Endodermal cell (in vitro differentiated cells): ENCODE measurements around the gene PCYT1A. TPM values are rescaled to one million over a fixed set of nuclear protein-coding genes. Genes with fewer than 3 reads are reported as not detected.
A peak's percentile ranks its signal among the peaks of the same experiment; 100 is the strongest.

ENCODE experiments used
- DNase-seq: peaks from one replicate; pipeline ENCODE4 v3.0.0-alpha.2; 2017
- H3K27ac ChIP-seq: 2 replicates; pipeline ENCODE4 v1.5.1; 2013; ENCODE audit warnings: mild to moderate bottlenecking, low read depth, low read length, moderate library complexity
- H3K27me3 ChIP-seq: 2 replicates; pipeline ENCODE4 v1.6.1; 2013; ENCODE audit warnings: mild to moderate bottlenecking, low read length, moderate library complexity; ENCODE audit not compliant: insufficient read depth, control insufficient read depth, poor library complexity, severe bottlenecking
- H3K36me3 ChIP-seq: 2 replicates; pipeline ENCODE4 v1.7.0; 2013; ENCODE audit warnings: mild to moderate bottlenecking, low read length, moderate library complexity; ENCODE audit not compliant: control insufficient read depth, insufficient read depth
- H3K4me1 ChIP-seq: one replicate; pipeline ENCODE4 v1.7.0; 2013; ENCODE audit warnings: low read length; ENCODE audit not compliant: control insufficient read depth, insufficient read depth
- H3K4me3 ChIP-seq: 2 replicates; pipeline ENCODE4 v1.5.1; 2013; ENCODE audit warnings: mild to moderate bottlenecking, low read length, moderate library complexity
- H3K9ac ChIP-seq: 2 replicates; pipeline ENCODE4 v1.6.1; 2013; ENCODE audit warnings: mild to moderate bottlenecking, low read length, moderate library complexity; ENCODE audit not compliant: poor library complexity, severe bottlenecking; ENCODE audit errors: extremely low read depth
- H3K9me3 ChIP-seq: 2 replicates; pipeline ENCODE4 v1.6.1; 2013; ENCODE audit warnings: mild to moderate bottlenecking, low read length, moderate library complexity; ENCODE audit not compliant: control insufficient read depth
- H3K27ac Mint-ChIP-seq: 2 replicates; pipeline ENCODE4 v1.8.0; 2020; ENCODE audit warnings: mixed read lengths
- H3K27me3 Mint-ChIP-seq: 2 replicates; pipeline ENCODE4 v1.8.0; 2021; ENCODE audit warnings: mild to moderate bottlenecking, mixed read lengths; ENCODE audit not compliant: insufficient read depth
- H3K36me3 Mint-ChIP-seq: 2 replicates; pipeline ENCODE4 v1.8.0; 2020; ENCODE audit warnings: low read depth, mixed read lengths
- H3K4me1 Mint-ChIP-seq: 2 replicates; pipeline ENCODE4 v1.8.0; 2020; ENCODE audit warnings: mixed read lengths
- H3K4me3 Mint-ChIP-seq: 2 replicates; pipeline ENCODE4 v1.8.0; 2020; ENCODE audit warnings: mild to moderate bottlenecking, moderate library complexity, mixed read lengths
- H3K9me3 Mint-ChIP-seq: 2 replicates; pipeline ENCODE4 v1.8.0; 2020; ENCODE audit warnings: mild to moderate bottlenecking, mixed read lengths
- WGBS, 2 experiments: methylation state at CpG; one replicate each; pipeline versions ENCODE4 v1.1.5 to v1.1.7; 2013; ENCODE audit warnings: missing lambda C conversion rate in 2 of 2, mixed read lengths in 1 of 2; ENCODE audit not compliant: insufficient coverage in 1 of 2, insufficient read length in 1 of 2; 5-methylcytosine and 5-hydroxymethylcytosine counted together
- total RNA-seq, 2 donors: library from RNA; stranded (reverse); fragmentation: NEBNext Ultra II Directional in 1 of 2; extraction: Animal tissue kit (Norgen Biotek cat#: 25700) in 1 of 2; gene quantifications; 2 replicates in 1 of 2; 3 replicates in 1 of 2; pipeline ENCODE4 v1.2.1, GENCODE V29; 2021
- TF ChIP-seq, protein P1 (sequence below): fragments of 200-600 bp; sonication (generic); conservative IDR thresholded peaks from 2 replicates; pipeline ENCODE4 v1.5.0; 2021; ENCODE audit warnings: antibody characterized with exemption, mild to moderate bottlenecking

PCYT1A gene
- total RNA-seq, 2 donors from 2014 or later, result 30.2 to 32.5 TPM

- Mint-ChIP-seq H3K9me3 (no peaks in the 10 kb centered on the region), H3K4me3 (no peak overlapping the region), H3K27ac (no peak overlapping the region), H3K27me3 (peaks cover 32% of the 10 kb centered on the region), H3K36me3 (no peaks in the 10 kb centered on the region), H3K4me1 (no peaks in the 10 kb centered on the region)
- Histone ChIP-seq H3K27me3 (peaks cover 6% of the 10 kb centered on the region), H3K27ac (no peak overlapping the region), H3K9ac (no peak overlapping the region), H3K36me3 (no peaks in the 10 kb centered on the region), H3K4me3 (no peak overlapping the region), H3K9me3 (no peaks in the 10 kb centered on the region), H3K4me1 (no peaks in the 10 kb centered on the region)
- DNase-seq, result no peak
- WGBS, 2 experiments, result 91 to 94% methylated on average over 15 to 24 of the region's 24 CpGs
- TF ChIP-seq, protein P1, sequence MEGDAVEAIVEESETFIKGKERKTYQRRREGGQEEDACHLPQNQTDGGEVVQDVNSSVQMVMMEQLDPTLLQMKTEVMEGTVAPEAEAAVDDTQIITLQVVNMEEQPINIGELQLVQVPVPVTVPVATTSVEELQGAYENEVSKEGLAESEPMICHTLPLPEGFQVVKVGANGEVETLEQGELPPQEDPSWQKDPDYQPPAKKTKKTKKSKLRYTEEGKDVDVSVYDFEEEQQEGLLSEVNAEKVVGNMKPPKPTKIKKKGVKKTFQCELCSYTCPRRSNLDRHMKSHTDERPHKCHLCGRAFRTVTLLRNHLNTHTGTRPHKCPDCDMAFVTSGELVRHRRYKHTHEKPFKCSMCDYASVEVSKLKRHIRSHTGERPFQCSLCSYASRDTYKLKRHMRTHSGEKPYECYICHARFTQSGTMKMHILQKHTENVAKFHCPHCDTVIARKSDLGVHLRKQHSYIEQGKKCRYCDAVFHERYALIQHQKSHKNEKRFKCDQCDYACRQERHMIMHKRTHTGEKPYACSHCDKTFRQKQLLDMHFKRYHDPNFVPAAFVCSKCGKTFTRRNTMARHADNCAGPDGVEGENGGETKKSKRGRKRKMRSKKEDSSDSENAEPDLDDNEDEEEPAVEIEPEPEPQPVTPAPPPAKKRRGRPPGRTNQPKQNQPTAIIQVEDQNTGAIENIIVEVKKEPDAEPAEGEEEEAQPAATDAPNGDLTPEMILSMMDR, result no peak
Measured at GRCh38 chr3:196208942-196209695, 78.4 kb downstream of the PCYT1A start.

DNA sequence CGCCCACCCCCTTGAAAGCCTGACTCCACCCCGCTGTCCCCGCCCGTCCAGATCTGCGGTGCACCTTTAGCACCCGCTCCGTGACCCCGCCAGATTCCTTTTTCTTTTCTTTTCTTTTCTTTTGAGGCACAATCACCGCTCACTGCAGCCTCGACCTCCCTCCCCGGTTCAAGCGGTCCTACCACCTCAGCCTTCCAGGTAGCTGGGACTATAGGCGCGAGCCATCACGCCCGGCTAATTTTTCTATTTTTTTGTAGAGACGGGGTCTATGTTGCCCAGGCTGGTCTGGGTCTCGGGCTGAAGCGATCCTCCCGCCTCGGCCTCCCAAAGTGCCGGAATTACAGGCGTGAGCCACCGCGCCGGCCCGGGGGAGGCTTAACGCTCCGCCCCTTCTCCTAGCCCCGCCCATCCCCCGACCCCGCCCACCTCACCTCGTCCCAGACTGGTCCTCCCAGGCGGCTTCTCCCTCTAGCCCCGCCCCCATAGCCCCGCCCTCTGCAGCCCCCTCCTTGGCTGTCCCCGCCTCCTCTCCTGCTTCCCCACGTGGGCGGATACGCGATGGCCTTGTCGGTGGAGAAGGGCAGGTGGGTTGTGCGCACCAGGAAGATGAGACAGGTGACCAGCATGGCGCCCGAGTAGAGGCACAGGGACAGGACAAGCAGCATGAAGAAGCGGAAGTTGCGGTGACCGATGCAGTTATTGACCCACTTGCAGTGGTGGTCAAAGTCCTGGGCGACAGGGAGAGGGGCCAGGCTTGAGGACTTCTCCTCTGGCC, 79.5 kb downstream of the PCYT1A start:
- TF ChIP-seq, protein P1, result no peak
- peak; percentile 97 for DNase-seq
- H3K27me3 Mint-ChIP-seq, result peaks cover 32% of the 10 kb centered on the region
- no peak overlapping the region for H3K27ac Mint-ChIP-seq
- Histone ChIP-seq H3K4me3 (peak overlapping the region; percentile 74), H3K9ac (no peak overlapping the region), H3K36me3 (no peaks in the 10 kb centered on the region), H3K4me1 (no peaks in the 10 kb centered on the region), H3K27me3 (peaks cover 6% of the 10 kb centered on the region), H3K9me3 (no peaks in the 10 kb centered on the region), H3K27ac (no peak overlapping the region)
- H3K4me1 Mint-ChIP-seq, result no peaks in the 10 kb centered on the region
- no peaks in the 10 kb centered on the region for H3K36me3 Mint-ChIP-seq
- WGBS, 2 experiments, result 44 to 70% methylated on average over 22 to 49 of the region's 49 CpGs
- no peaks in the 10 kb centered on the region for H3K9me3 Mint-ChIP-seq
- peak overlapping the region; percentile 55 for H3K4me3 Mint-ChIP-seq

GRCh38 chr3:196207159-196207832, 80.2 kb downstream of the PCYT1A start:
- H3K4me1 ChIP-seq, result no peaks in the 10 kb centered on the region
- Mint-ChIP-seq H3K27ac (no peak overlapping the region), H3K4me3 (peak overlapping the region; percentile 55), H3K9me3 (no peaks in the 10 kb centered on the region), H3K36me3 (no peaks in the 10 kb centered on the region), H3K4me1 (no peaks in the 10 kb centered on the region), H3K27me3 (peaks cover 33% of the 10 kb centered on the region)
- H3K9me3 ChIP-seq, result no peaks in the 10 kb centered on the region
- H3K27me3 ChIP-seq, result peaks cover 6% of the 10 kb centered on the region
- no peak overlapping the region for H3K9ac ChIP-seq
- 18 to 50% methylated on average over 14 to 45 of the region's 70 CpGs for WGBS, 2 experiments
- H3K27ac ChIP-seq, result no peak overlapping the region
- TF ChIP-seq, protein P1, result no peak
- H3K4me3 ChIP-seq, result peak overlapping the region; percentile 71
- DNase-seq, result peak; percentile 74
- H3K36me3 ChIP-seq, result no peaks in the 10 kb centered on the region
